Calu3 (cell line): Measurements from ENCODE around the gene FAM124B. TPM values are rescaled to one million over a fixed set of nuclear protein-coding genes. Genes with fewer than 3 reads are reported as not detected.

Source experiments
- BruUV-seq: library from RNA; stranded (reverse); fragments of 400-500 nt; replicated peaks from 2 replicates; lab custom pipeline; 2021; lab: Mats Ljungman, UMichigan
- CTCF ChIA-PET: fragments of 300-600 bp; sonication (Branson Sonifier 250); formaldehyde crosslinking; loops from one replicate; lab custom pipeline; 2022; ENCODE audit warnings: antibody characterized with exemption; lab: Charles Lee
- DNase-seq: peaks from one replicate; pipeline ENCODE4 v3.0.0; 2022
- H3K27ac Mint-ChIP-seq: one replicate; pipeline ENCODE4 v1.8.0; 2022; ENCODE audit warnings: mixed read lengths; ENCODE audit not compliant: unreplicated experiment
- H3K27me3 Mint-ChIP-seq: one replicate; pipeline ENCODE4 v1.8.0; 2022; ENCODE audit warnings: mixed read lengths; ENCODE audit not compliant: unreplicated experiment
- H3K36me3 Mint-ChIP-seq: one replicate; pipeline ENCODE4 v1.8.0; 2022; ENCODE audit warnings: mild to moderate bottlenecking, moderate library complexity, mixed read lengths; ENCODE audit not compliant: insufficient read depth, unreplicated experiment
- H3K4me1 Mint-ChIP-seq: one replicate; pipeline ENCODE4 v1.8.0; 2022; ENCODE audit warnings: mild to moderate bottlenecking, low read depth, mixed read lengths; ENCODE audit not compliant: unreplicated experiment
- H3K4me3 Mint-ChIP-seq: one replicate; pipeline ENCODE4 v1.8.0; 2022; ENCODE audit warnings: mild to moderate bottlenecking, low read depth, moderate library complexity, mixed read lengths; ENCODE audit not compliant: unreplicated experiment
- H3K9me3 Mint-ChIP-seq: one replicate; pipeline ENCODE4 v1.8.0; 2022; ENCODE audit warnings: low read depth, mixed read lengths; ENCODE audit not compliant: unreplicated experiment
- CTCF ChIP-seq: fragments of 200-600 bp; IDR thresholded peaks from one replicate; pipeline ENCODE4 v1.8.0; 2022; ENCODE audit warnings: antibody characterized with exemption; ENCODE audit not compliant: unreplicated experiment
- intact Hi-C: fragments of 100-400 bp; cut with micrococcal nuclease; formaldehyde crosslinking; loops from one replicate; pipeline ENCODE4 v1.10.0; 2022; ENCODE audit not compliant: unreplicated experiment
- total RNA-seq: library from RNA; stranded (reverse); gene quantifications from 2 replicates; pipeline ENCODE4 v1.2.3, GENCODE V29; 2022

The FAM124B gene
- total RNA-seq, 1 experiment from 2014 or later: not detected

DNA sequence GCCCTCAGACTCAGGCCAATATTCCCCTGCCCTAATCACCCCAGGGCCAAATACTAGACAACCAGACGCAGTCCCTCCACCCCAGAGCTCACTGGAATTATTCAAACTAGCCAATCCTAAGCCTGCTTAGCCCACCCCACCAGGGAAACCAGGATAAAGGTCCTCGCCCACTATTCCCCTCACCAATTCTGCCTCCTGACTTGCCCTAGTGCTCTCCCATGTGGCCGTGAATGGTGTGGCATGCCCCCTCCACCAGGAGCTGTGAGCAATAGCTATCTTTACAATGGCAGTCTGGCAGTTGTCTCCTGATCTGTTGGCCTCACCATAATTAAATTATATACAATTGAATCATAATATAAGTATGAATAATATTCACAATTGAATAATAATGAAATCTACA lies 42.3 kb downstream of the FAM124B start:
- BruUV-seq: no TSS peak
- CTCF ChIA-PET: interaction anchor here (0.5 to 1.0 kb wide), 2 partner anchors 319 to 389 kb away, joined by 3 read pairs; no protein-coding TSS in a partner anchor
- peaks cover 13% of the 10 kb centered on the region for H3K27me3 Mint-ChIP-seq

GRCh38 chr2:224357098-224357901 lies 44.6 kb downstream of the FAM124B start:
- CTCF ChIA-PET: no interaction called here
- TF ChIP-seq CTCF: peak; percentile 49
- peak; percentile 72 for DNase-seq
- no peak overlapping the region for H3K27ac Mint-ChIP-seq
- intact Hi-C loops: loop anchor here (1.0 to 10.0 kb wide), 7 partner anchors 92 to 1305 kb away; no protein-coding TSS in a partner anchor
- no peak overlapping the region for H3K4me3 Mint-ChIP-seq
- H3K27me3 Mint-ChIP-seq: peaks cover 26% of the 10 kb centered on the region
- no peaks in the 10 kb centered on the region for H3K4me1 Mint-ChIP-seq
- no TSS peak for BruUV-seq
- no peaks in the 10 kb centered on the region for H3K36me3 Mint-ChIP-seq
- H3K9me3 Mint-ChIP-seq: peaks cover 4% of the 10 kb centered on the region

More for the DNA sequence above, 42.3 kb downstream of the FAM124B start:
- H3K4me1 Mint-ChIP-seq: no peaks in the 10 kb centered on the region
- H3K27ac Mint-ChIP-seq: no peak overlapping the region
- intact Hi-C loops: loop anchor here (5.0 to 10.0 kb wide), 3 partner anchors 372 to 1303 kb away; no protein-coding TSS in a partner anchor
- DNase-seq: peak; percentile 16
- H3K36me3 Mint-ChIP-seq: no peaks in the 10 kb centered on the region
- no peak for TF ChIP-seq CTCF
- H3K4me3 Mint-ChIP-seq: no peak overlapping the region
- H3K9me3 Mint-ChIP-seq: peaks cover 4% of the 10 kb centered on the region

GRCh38 chr2:224354632-224355211 lies 47.2 kb downstream of the FAM124B start:
- H3K36me3 Mint-ChIP-seq: no peaks in the 10 kb centered on the region
- no peak overlapping the region for H3K27ac Mint-ChIP-seq
- no peaks in the 10 kb centered on the region for H3K9me3 Mint-ChIP-seq
- no peak overlapping the region for H3K4me3 Mint-ChIP-seq
- CTCF ChIA-PET: interaction anchor here (1.4 kb wide), 1 partner anchor 22 kb away, joined by 8 read pairs; no protein-coding TSS in a partner anchor
- DNase-seq: no peak
- intact Hi-C loops: loop anchor here (5.0 to 10.0 kb wide), 3 partner anchors 367 to 1308 kb away; no protein-coding TSS in a partner anchor
- BruUV-seq: no TSS peak
- TF ChIP-seq CTCF: no peak
- H3K4me1 Mint-ChIP-seq: no peaks in the 10 kb centered on the region
- peaks cover 34% of the 10 kb centered on the region for H3K27me3 Mint-ChIP-seq

DNA sequence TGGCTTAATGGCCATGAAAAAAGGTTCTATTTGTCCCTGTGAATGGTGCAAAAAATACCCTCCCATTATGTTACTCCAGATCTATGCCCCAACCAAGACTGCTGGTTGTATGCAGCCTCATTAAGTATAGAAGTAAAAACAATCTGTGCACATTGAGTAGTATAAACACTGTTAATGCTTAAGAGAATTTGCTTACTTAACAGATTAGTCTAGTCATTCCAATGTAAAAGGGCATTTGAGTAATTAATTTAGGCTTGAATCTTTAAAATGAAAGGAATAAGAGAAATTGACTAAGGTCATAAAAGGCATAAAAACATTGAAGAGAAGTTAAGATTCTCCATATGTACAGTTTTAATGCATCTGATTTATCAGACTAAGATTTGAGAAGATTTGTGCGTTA lies 51.2 kb downstream of the FAM124B start:
- H3K9me3 Mint-ChIP-seq: peaks cover 2% of the 10 kb centered on the region
- CTCF ChIA-PET: no interaction called here
- no peak for TF ChIP-seq CTCF
- no TSS peak for BruUV-seq
- no peak overlapping the region for H3K4me3 Mint-ChIP-seq
- no peaks in the 10 kb centered on the region for H3K36me3 Mint-ChIP-seq
- H3K27me3 Mint-ChIP-seq: peaks cover 33% of the 10 kb centered on the region
- intact Hi-C loops: loop anchor here (10.0 kb wide), 1 partner anchor 654 kb away; no protein-coding TSS in a partner anchor
- H3K4me1 Mint-ChIP-seq: no peaks in the 10 kb centered on the region
- H3K27ac Mint-ChIP-seq: no peak overlapping the region
- DNase-seq: no peak
